ENCODE measurements around the gene ERCC1. TPM values are rescaled to one million over a fixed set of nuclear protein-coding genes. Genes with fewer than 3 reads are reported as not detected.

ERCC1 gene
- total RNA-seq, 1 experiment from 2014 or later, result 121 TPM

- Histone ChIP-seq H3K9me3 (ENCODE audit: low read length) (no peaks in the 10 kb centered on the region), H3K4me2 (ENCODE audit: low read depth, low read length, poor library complexity, severe bottlenecking) (no peak overlapping the region), H3K79me2 (ENCODE audit: low read length) (no peaks in the 10 kb centered on the region), H3K9ac (ENCODE audit: low read length) (no peak overlapping the region), H4K20me1 (ENCODE audit: insufficient read depth, low read depth, low read length) (no peaks in the 10 kb centered on the region), H3K27me3 (ENCODE audit: low read length) (no peaks in the 10 kb centered on the region), H3K4me3 (ENCODE audit: low read length) (no peak overlapping the region), H3K4me1 (ENCODE audit: low read length) (no peaks in the 10 kb centered on the region), H3K9me2 (replicated peaks; ENCODE audit: insufficient read depth, low read length) (no peaks in the 10 kb centered on the region), H3K36me3 (ENCODE audit: insufficient read depth, low read length) (no peaks in the 10 kb centered on the region), H3K27ac (ENCODE audit: low read length) (no peak overlapping the region), H2AFZ (ENCODE audit: low read length) (no peak overlapping the region)
- no peak for DNase-seq
Observed at GRCh38 chr19:45391871-45392665, 31.6 kb downstream of the ERCC1 start.

DNA sequence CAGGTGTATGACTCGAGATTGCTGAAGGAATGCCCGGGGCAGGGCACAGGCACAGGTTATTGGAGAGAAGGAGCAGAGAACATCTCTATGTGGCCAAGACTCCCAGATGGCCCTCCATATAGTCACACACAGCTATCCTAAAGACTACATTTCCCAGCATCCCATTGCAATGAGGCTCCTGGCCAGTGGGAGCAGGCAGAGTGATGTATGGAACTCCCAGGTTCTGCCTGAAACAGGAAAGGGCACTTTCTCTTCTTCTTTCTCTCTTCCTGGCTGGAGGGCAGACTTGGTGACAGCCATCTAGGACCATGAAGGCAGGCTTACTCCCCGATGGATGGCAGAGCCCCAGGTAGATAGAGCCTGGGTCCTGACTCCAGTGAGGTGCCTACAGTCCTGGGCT lies 32.4 kb downstream of the ERCC1 start:
- Histone ChIP-seq H3K27me3 (ENCODE audit: low read length) (no peaks in the 10 kb centered on the region), H4K20me1 (ENCODE audit: insufficient read depth, low read depth, low read length) (no peaks in the 10 kb centered on the region), H3K9me3 (ENCODE audit: low read length) (no peaks in the 10 kb centered on the region), H3K9me2 (replicated peaks; ENCODE audit: insufficient read depth, low read length) (no peaks in the 10 kb centered on the region), H3K9ac (ENCODE audit: low read length) (no peak overlapping the region), H3K4me2 (ENCODE audit: low read depth, low read length, poor library complexity, severe bottlenecking) (no peak overlapping the region), H3K4me3 (ENCODE audit: low read length) (no peak overlapping the region), H3K79me2 (ENCODE audit: low read length) (no peaks in the 10 kb centered on the region), H3K36me3 (ENCODE audit: insufficient read depth, low read length) (no peaks in the 10 kb centered on the region), H3K4me1 (ENCODE audit: low read length) (no peaks in the 10 kb centered on the region), H3K27ac (ENCODE audit: low read length) (no peak overlapping the region), H2AFZ (ENCODE audit: low read length) (no peak overlapping the region)
- DNase-seq, result peak; percentile 61

- no peak overlapping the region for H3K4me3 ChIP-seq (ENCODE audit: low read length)
- no peak overlapping the region for H3K9ac ChIP-seq (ENCODE audit: low read length)
- no peak overlapping the region for H3K27ac ChIP-seq (ENCODE audit: low read length)
- no peaks in the 10 kb centered on the region for H3K9me2 ChIP-seq (replicated peaks; ENCODE audit: insufficient read depth, low read length)
- H3K9me3 ChIP-seq (ENCODE audit: low read length), result no peaks in the 10 kb centered on the region
- no peak overlapping the region for H2AFZ ChIP-seq (ENCODE audit: low read length)
- no peaks in the 10 kb centered on the region for H4K20me1 ChIP-seq (ENCODE audit: insufficient read depth, low read depth, low read length)
- H3K4me1 ChIP-seq (ENCODE audit: low read length), result no peaks in the 10 kb centered on the region
- no peaks in the 10 kb centered on the region for H3K27me3 ChIP-seq (ENCODE audit: low read length)
- no peaks in the 10 kb centered on the region for H3K36me3 ChIP-seq (ENCODE audit: insufficient read depth, low read length)
- DNase-seq, result no peak
- no peak overlapping the region for H3K4me2 ChIP-seq (ENCODE audit: low read depth, low read length, poor library complexity, severe bottlenecking)
- no peaks in the 10 kb centered on the region for H3K79me2 ChIP-seq (ENCODE audit: low read length)
Observed at GRCh38 chr19:45385392-45386221, 38.1 kb downstream of the ERCC1 start.

DNA sequence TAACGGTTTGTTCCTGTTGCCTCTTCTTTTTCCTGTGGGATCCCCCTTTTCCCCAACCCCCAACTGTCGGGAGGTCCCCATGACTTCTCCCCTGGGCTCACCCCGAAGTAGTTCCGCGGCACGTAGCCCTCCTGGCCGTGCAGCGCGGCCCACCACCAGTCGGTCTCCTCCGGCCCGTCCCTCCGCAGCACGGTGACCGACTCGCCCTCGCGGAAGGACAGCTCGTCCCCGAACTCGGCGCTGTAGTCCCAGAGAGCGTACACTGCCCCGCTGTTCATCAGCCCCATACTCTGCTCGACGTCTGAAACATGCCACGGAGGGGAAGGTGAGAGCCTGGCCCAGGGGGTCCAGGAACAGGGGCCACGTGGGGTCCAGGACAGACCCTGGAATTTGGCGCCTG lies 41.3 kb downstream of the ERCC1 start:
- Histone ChIP-seq H3K36me3 (ENCODE audit: insufficient read depth, low read length) (no peaks in the 10 kb centered on the region), H3K9me3 (ENCODE audit: low read length) (no peaks in the 10 kb centered on the region), H3K79me2 (ENCODE audit: low read length) (no peaks in the 10 kb centered on the region), H3K9ac (ENCODE audit: low read length) (no peak overlapping the region), H3K4me2 (ENCODE audit: low read depth, low read length, poor library complexity, severe bottlenecking) (no peak overlapping the region), H3K4me1 (ENCODE audit: low read length) (no peaks in the 10 kb centered on the region), H3K4me3 (ENCODE audit: low read length) (no peak overlapping the region), H3K27me3 (ENCODE audit: low read length) (no peaks in the 10 kb centered on the region), H4K20me1 (ENCODE audit: insufficient read depth, low read depth, low read length) (no peaks in the 10 kb centered on the region), H2AFZ (ENCODE audit: low read length) (no peak overlapping the region), H3K9me2 (replicated peaks; ENCODE audit: insufficient read depth, low read length) (no peaks in the 10 kb centered on the region), H3K27ac (ENCODE audit: low read length) (no peak overlapping the region)
- no peak for DNase-seq

- no peaks in the 10 kb centered on the region for H3K4me1 ChIP-seq (ENCODE audit: low read length)
- no peaks in the 10 kb centered on the region for H4K20me1 ChIP-seq (ENCODE audit: insufficient read depth, low read depth, low read length)
- no peak for DNase-seq
- H3K36me3 ChIP-seq (ENCODE audit: insufficient read depth, low read length), result no peaks in the 10 kb centered on the region
- no peaks in the 10 kb centered on the region for H3K9me3 ChIP-seq (ENCODE audit: low read length)
- no peaks in the 10 kb centered on the region for H3K27me3 ChIP-seq (ENCODE audit: low read length)
- H3K79me2 ChIP-seq (ENCODE audit: low read length), result no peaks in the 10 kb centered on the region
- H3K4me2 ChIP-seq (ENCODE audit: low read depth, low read length, poor library complexity, severe bottlenecking), result no peak overlapping the region
- H3K9me2 ChIP-seq (replicated peaks; ENCODE audit: insufficient read depth, low read length), result no peaks in the 10 kb centered on the region
- no peak overlapping the region for H3K4me3 ChIP-seq (ENCODE audit: low read length)
- H3K9ac ChIP-seq (ENCODE audit: low read length), result no peak overlapping the region
- H2AFZ ChIP-seq (ENCODE audit: low read length), result no peak overlapping the region
- H3K27ac ChIP-seq (ENCODE audit: low read length), result no peak overlapping the region
Observed at GRCh38 chr19:45380107-45380506, 43.6 kb downstream of the ERCC1 start.

GRCh38 chr19:45376045-45376724 lies 47.5 kb downstream of the ERCC1 start:
- H3K27me3 ChIP-seq (ENCODE audit: low read length), result no peaks in the 10 kb centered on the region
- DNase-seq, result no peak
- H3K9me3 ChIP-seq (ENCODE audit: low read length), result no peaks in the 10 kb centered on the region
- H3K4me2 ChIP-seq (ENCODE audit: low read depth, low read length, poor library complexity, severe bottlenecking), result no peak overlapping the region
- peaks cover 4% of the 10 kb centered on the region; the same call in 1 of the 2 replicates for H3K4me1 ChIP-seq (ENCODE audit: low read length)
- H3K79me2 ChIP-seq (ENCODE audit: low read length), result no peaks in the 10 kb centered on the region
- no peak overlapping the region for H3K9ac ChIP-seq (ENCODE audit: low read length)
- H2AFZ ChIP-seq (ENCODE audit: low read length), result no peak overlapping the region
- H3K27ac ChIP-seq (ENCODE audit: low read length), result no peak overlapping the region
- H4K20me1 ChIP-seq (ENCODE audit: insufficient read depth, low read depth, low read length), result no peaks in the 10 kb centered on the region
- no peaks in the 10 kb centered on the region for H3K36me3 ChIP-seq (ENCODE audit: insufficient read depth, low read length)
- H3K9me2 ChIP-seq (replicated peaks; ENCODE audit: insufficient read depth, low read length), result no peaks in the 10 kb centered on the region
- no peak overlapping the region for H3K4me3 ChIP-seq (ENCODE audit: low read length)

GRCh38 chr19:45370410-45371204 lies 53.1 kb downstream of the ERCC1 start, which contains the start of gene ERCC2:
TSS of gene ERCC2 (minus strand) at chr19:45370573. CDS start at chr19:45370540, 33 bp downstream.
- no peaks in the 10 kb centered on the region for H3K27me3 ChIP-seq (ENCODE audit: low read length)
- H3K36me3 ChIP-seq (ENCODE audit: insufficient read depth, low read length), result no peaks in the 10 kb centered on the region
- H3K4me2 ChIP-seq (ENCODE audit: low read depth, low read length, poor library complexity, severe bottlenecking), result peak within 1 kb of the TSS; percentile 79
- no peaks in the 10 kb centered on the region for H4K20me1 ChIP-seq (ENCODE audit: insufficient read depth, low read depth, low read length)
- no peaks in the 10 kb centered on the region for H3K9me2 ChIP-seq (replicated peaks; ENCODE audit: insufficient read depth, low read length)
- H3K9ac ChIP-seq (ENCODE audit: low read length), result peak within 1 kb of the TSS; percentile 81
- no peaks in the 10 kb centered on the region for H3K9me3 ChIP-seq (ENCODE audit: low read length)
- H3K79me2 ChIP-seq (ENCODE audit: low read length), result peaks cover 21% of the 10 kb centered on the region
- peak within 1 kb of the TSS; percentile 58 for H3K27ac ChIP-seq (ENCODE audit: low read length)
- H2AFZ ChIP-seq (ENCODE audit: low read length), result peak within 1 kb of the TSS; percentile 27; the same call in 1 of the 2 replicates
- peak within 1 kb of the TSS; percentile 93 for H3K4me3 ChIP-seq (ENCODE audit: low read length)
- peak; percentile 100 for DNase-seq
- peaks cover 19% of the 10 kb centered on the region for H3K4me1 ChIP-seq (ENCODE audit: low read length)

Data from Karpas-422 (cell line).